Measurements from ENCODE around the gene SERGEF.

DNA sequence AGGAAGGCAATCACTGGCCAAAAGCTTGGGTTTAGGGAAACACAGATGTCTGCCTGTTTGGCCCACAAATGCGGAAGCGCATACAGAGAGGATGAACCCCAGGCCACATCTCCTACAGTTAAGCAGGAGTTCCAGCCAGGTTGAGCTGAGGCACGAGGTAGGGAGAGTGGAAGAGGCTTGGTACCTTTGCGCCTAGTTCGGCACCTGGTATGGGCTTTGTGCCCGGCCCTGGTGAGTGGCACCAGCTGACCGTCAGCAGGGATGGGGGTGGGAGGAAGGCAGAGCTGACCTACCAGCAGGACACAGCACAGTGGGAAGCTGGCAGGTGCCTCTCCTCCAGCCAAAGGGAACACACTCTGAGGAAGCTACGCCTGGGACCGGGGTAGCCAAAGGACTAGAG, 220.7 kb downstream of the SERGEF start:
- TF ChIP-seq, protein P1, sequence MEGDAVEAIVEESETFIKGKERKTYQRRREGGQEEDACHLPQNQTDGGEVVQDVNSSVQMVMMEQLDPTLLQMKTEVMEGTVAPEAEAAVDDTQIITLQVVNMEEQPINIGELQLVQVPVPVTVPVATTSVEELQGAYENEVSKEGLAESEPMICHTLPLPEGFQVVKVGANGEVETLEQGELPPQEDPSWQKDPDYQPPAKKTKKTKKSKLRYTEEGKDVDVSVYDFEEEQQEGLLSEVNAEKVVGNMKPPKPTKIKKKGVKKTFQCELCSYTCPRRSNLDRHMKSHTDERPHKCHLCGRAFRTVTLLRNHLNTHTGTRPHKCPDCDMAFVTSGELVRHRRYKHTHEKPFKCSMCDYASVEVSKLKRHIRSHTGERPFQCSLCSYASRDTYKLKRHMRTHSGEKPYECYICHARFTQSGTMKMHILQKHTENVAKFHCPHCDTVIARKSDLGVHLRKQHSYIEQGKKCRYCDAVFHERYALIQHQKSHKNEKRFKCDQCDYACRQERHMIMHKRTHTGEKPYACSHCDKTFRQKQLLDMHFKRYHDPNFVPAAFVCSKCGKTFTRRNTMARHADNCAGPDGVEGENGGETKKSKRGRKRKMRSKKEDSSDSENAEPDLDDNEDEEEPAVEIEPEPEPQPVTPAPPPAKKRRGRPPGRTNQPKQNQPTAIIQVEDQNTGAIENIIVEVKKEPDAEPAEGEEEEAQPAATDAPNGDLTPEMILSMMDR (IDR thresholded peaks at IDR 0.05 in 8 of 11, conservative IDR thresholded peaks at IDR 0.05 in 3 of 11): no peak
- TF ChIP-seq POLR2AphosphoS5 (IDR thresholded peaks at IDR 0.05) (no peak), POLR2A (IDR thresholded peaks at IDR 0.05) (no peak)

Data from spleen (tissue), 7 donors.